ENCODE measurements around the gene GBP3.

GRCh38 chr1:89040315-89040626 is 17.6 kb upstream of the GBP3 start:
- TF ChIP-seq, protein P1, sequence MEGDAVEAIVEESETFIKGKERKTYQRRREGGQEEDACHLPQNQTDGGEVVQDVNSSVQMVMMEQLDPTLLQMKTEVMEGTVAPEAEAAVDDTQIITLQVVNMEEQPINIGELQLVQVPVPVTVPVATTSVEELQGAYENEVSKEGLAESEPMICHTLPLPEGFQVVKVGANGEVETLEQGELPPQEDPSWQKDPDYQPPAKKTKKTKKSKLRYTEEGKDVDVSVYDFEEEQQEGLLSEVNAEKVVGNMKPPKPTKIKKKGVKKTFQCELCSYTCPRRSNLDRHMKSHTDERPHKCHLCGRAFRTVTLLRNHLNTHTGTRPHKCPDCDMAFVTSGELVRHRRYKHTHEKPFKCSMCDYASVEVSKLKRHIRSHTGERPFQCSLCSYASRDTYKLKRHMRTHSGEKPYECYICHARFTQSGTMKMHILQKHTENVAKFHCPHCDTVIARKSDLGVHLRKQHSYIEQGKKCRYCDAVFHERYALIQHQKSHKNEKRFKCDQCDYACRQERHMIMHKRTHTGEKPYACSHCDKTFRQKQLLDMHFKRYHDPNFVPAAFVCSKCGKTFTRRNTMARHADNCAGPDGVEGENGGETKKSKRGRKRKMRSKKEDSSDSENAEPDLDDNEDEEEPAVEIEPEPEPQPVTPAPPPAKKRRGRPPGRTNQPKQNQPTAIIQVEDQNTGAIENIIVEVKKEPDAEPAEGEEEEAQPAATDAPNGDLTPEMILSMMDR (IDR thresholded peaks at IDR 0.05), result no peak
- TF ChIP-seq POLR2A (IDR thresholded peaks at IDR 0.05), result no peak
